ENCODE measurements around the gene FCRL6.

FCRL6 gene

GRCh38 chr1:159831412-159832141, 29.4 kb downstream of the FCRL6 start (continued):
- TF ChIP-seq PRDM10 (tag by site-specific recombination; IDR thresholded peaks at IDR 0.05) = peak; percentile 46
- TF ChIP-seq ZNF585B (tag by site-specific recombination; IDR thresholded peaks at IDR 0.05) = no peak
- peak; percentile 15; the same call in 1 of the 2 replicates for TF ChIP-seq GLI2 (tag by site-specific recombination; IDR thresholded peaks at IDR 0.05; ENCODE audit: borderline replicate concordance, low read depth)
- TF ChIP-seq ZEB2 (tag by site-specific recombination; IDR thresholded peaks at IDR 0.05) = no peak; the same call in 1 of the 2 replicates
- no peak for TF ChIP-seq ZFP3 (tag by site-specific recombination; IDR thresholded peaks at IDR 0.05; ENCODE audit: low read depth)
- no peak for TF ChIP-seq ZSCAN16 (tag by site-specific recombination; IDR thresholded peaks at IDR 0.05)
- TF ChIP-seq ZNF747 (tag by site-specific recombination; IDR thresholded peaks at IDR 0.05) = no peak
- TF ChIP-seq KLF1 (tag by site-specific recombination; IDR thresholded peaks at IDR 0.05) = no peak
- 0 out of 2 replicates have a peak, but pooled peaks have one; percentile 7 for TF ChIP-seq GLIS1 (tag by site-specific recombination; IDR thresholded peaks at IDR 0.05)
- no peak for TF ChIP-seq ZNF639 (tag by site-specific recombination; IDR thresholded peaks at IDR 0.05)
- 0 out of 2 replicates have a peak, but pooled peaks have one; percentile 57 for TF ChIP-seq IKZF3 (tag by site-specific recombination; IDR thresholded peaks at IDR 0.05)
- no peak for TF ChIP-seq ZNF23 (tag by site-specific recombination; IDR thresholded peaks at IDR 0.05; ENCODE audit: borderline replicate concordance)
- no peak for TF ChIP-seq ZNF776 (tag by site-specific recombination; IDR thresholded peaks at IDR 0.05; ENCODE audit: borderline replicate concordance)
- TF ChIP-seq ZNF843 (tag by site-specific recombination; IDR thresholded peaks at IDR 0.05) = peak; percentile 93
- TF ChIP-seq ZNF341 (tag by site-specific recombination; IDR thresholded peaks at IDR 0.05; ENCODE audit: low read depth) = no peak
- no peak for TF ChIP-seq ZNF350 (tag by site-specific recombination; IDR thresholded peaks at IDR 0.05)
- peak; percentile 25; the same call in 1 of the 2 replicates for TF ChIP-seq ZBTB8A (tag by site-specific recombination; IDR thresholded peaks at IDR 0.05)
- TF ChIP-seq ZBTB7A (tag by site-specific recombination; IDR thresholded peaks at IDR 0.05; ENCODE audit: low read depth) = no peak
- no peak for TF ChIP-seq ZNF513 (tag by site-specific recombination; IDR thresholded peaks at IDR 0.05)
- TF ChIP-seq PRDM1 (tag by site-specific recombination; IDR thresholded peaks at IDR 0.05) = no peak
- TF ChIP-seq ZNF426 (tag by site-specific recombination; IDR thresholded peaks at IDR 0.05) = no peak
- no peak for TF ChIP-seq ZNF473 (tag by site-specific recombination; IDR thresholded peaks at IDR 0.05)
- no peak for TF ChIP-seq ZNF112 (tag by site-specific recombination; IDR thresholded peaks at IDR 0.05)
- TF ChIP-seq OSR2 (tag by site-specific recombination; IDR thresholded peaks at IDR 0.05) = 0 out of 2 replicates have a peak, but pooled peaks have one; percentile 11
- no peak for TF ChIP-seq ZBTB48 (tag by site-specific recombination; IDR thresholded peaks at IDR 0.05)
- no peak for TF ChIP-seq ZNF621 (tag by site-specific recombination; IDR thresholded peaks at IDR 0.05)
- TF ChIP-seq PRDM4 (tag by site-specific recombination; IDR thresholded peaks at IDR 0.05) = no peak

Measured in HEK293 (cell line).